ENCODE measurements around the gene ANO6.
"Not testable (repeated sequence)": the region's sequence is repeated elsewhere in the genome, so short reads cannot be mapped to it uniquely, and the experiment has no call there.

The ANO6 gene

GRCh38 chr12:45215419-45216229 lies at the start of gene ANO6:
ANO6 (plus strand) TSS chr12:45216095; CDS start chr12:45216322, 227 bp downstream.
- no peaks in the 10 kb centered on the region for H3K9me3 ChIP-seq (ENCODE audit: insufficient read depth, low read length)
- peak within 1 kb of the TSS; percentile 89 for H3K4me3 ChIP-seq (ENCODE audit: insufficient read length, low read depth)
- no peaks in the 10 kb centered on the region for H3K4me1 ChIP-seq (ENCODE audit: insufficient read depth, insufficient read length)
- DNase-seq (ENCODE audit: low read depth, low spot score): peak; percentile 82
- peaks cover 10% of the 10 kb centered on the region for H3K36me3 ChIP-seq (ENCODE audit: insufficient read depth, insufficient read length, low read length)
- TF ChIP-seq SUZ12 (IDR thresholded peaks at IDR 0.05; ENCODE audit: extremely low read depth, insufficient read depth, insufficient read length) (no peak), YY1 (IDR thresholded peaks at IDR 0.05; ENCODE audit: insufficient read depth, insufficient read length) (no peak), ZNF274 (IDR thresholded peaks at IDR 0.05; ENCODE audit: low read depth, low read length) (no peak)
- peak within 1 kb of the TSS; percentile 92 for H3K9ac ChIP-seq (ENCODE audit: insufficient read length, low read depth)
- H3K27me3 ChIP-seq (ENCODE audit: insufficient read depth, insufficient read length): no peaks in the 10 kb centered on the region

- TF ChIP-seq SUZ12 (IDR thresholded peaks at IDR 0.05; ENCODE audit: extremely low read depth, insufficient read depth, insufficient read length) (no peak), YY1 (IDR thresholded peaks at IDR 0.05; ENCODE audit: insufficient read depth, insufficient read length) (no peak), ZNF274 (IDR thresholded peaks at IDR 0.05; ENCODE audit: low read depth, low read length) (no peak)
- no peaks in the 10 kb centered on the region for H3K27me3 ChIP-seq (ENCODE audit: insufficient read depth, insufficient read length)
- H3K9me3 ChIP-seq (ENCODE audit: insufficient read depth, low read length): no peaks in the 10 kb centered on the region
- DNase-seq (ENCODE audit: low read depth, low spot score): no peak
- H3K9ac ChIP-seq (ENCODE audit: insufficient read length, low read depth): no peak overlapping the region
- H3K4me3 ChIP-seq (ENCODE audit: insufficient read length, low read depth): no peak overlapping the region
- no peaks in the 10 kb centered on the region for H3K4me1 ChIP-seq (ENCODE audit: insufficient read depth, insufficient read length)
- no peaks in the 10 kb centered on the region for H3K36me3 ChIP-seq (ENCODE audit: insufficient read depth, insufficient read length, low read length)
Observed at GRCh38 chr12:45168976-45169375, 46.9 kb upstream of the ANO6 start.

- Histone ChIP-seq H3K27me3 (ENCODE audit: insufficient read depth, insufficient read length) (no peaks in the 10 kb centered on the region), H3K9me3 (ENCODE audit: insufficient read depth, low read length) (peaks cover 7% of the 10 kb centered on the region), H3K4me1 (ENCODE audit: insufficient read depth, insufficient read length) (no peaks in the 10 kb centered on the region), H3K9ac (ENCODE audit: insufficient read length, low read depth) (no peak overlapping the region), H3K36me3 (ENCODE audit: insufficient read depth, insufficient read length, low read length) (peaks cover 9% of the 10 kb centered on the region), H3K4me3 (ENCODE audit: insufficient read length, low read depth) (no peak overlapping the region)
- TF ChIP-seq ZNF274 (IDR thresholded peaks at IDR 0.05; ENCODE audit: low read depth, low read length) (no peak), YY1 (IDR thresholded peaks at IDR 0.05; ENCODE audit: insufficient read depth, insufficient read length) (no peak), SUZ12 (IDR thresholded peaks at IDR 0.05; ENCODE audit: extremely low read depth, insufficient read depth, insufficient read length) (no peak)
- peak; percentile 81 for DNase-seq (ENCODE audit: low read depth, low spot score)
Observed at GRCh38 chr12:45170456-45171042, 45.3 kb upstream of the ANO6 start.

GRCh38 chr12:45173293-45173692 lies 42.6 kb upstream of the ANO6 start:
- H3K4me1 ChIP-seq (ENCODE audit: insufficient read depth, insufficient read length); DNase-seq (ENCODE audit: low read depth, low spot score); H3K9ac ChIP-seq (ENCODE audit: insufficient read length, low read depth); H3K27me3 ChIP-seq (ENCODE audit: insufficient read depth, insufficient read length); H3K4me3 ChIP-seq (ENCODE audit: insufficient read length, low read depth): not testable (repeated sequence)
- Histone ChIP-seq H3K9me3 (ENCODE audit: insufficient read depth, low read length) (peaks cover 34% of the 10 kb centered on the region), H3K36me3 (ENCODE audit: insufficient read depth, insufficient read length, low read length) (peaks cover 15% of the 10 kb centered on the region)

GRCh38 chr12:45174595-45174994 lies 41.3 kb upstream of the ANO6 start:
- TF ChIP-seq YY1 (IDR thresholded peaks at IDR 0.05; ENCODE audit: insufficient read depth, insufficient read length) (no peak), ZNF274 (IDR thresholded peaks at IDR 0.05; ENCODE audit: low read depth, low read length) (no peak), SUZ12 (IDR thresholded peaks at IDR 0.05; ENCODE audit: extremely low read depth, insufficient read depth, insufficient read length) (no peak)
- Histone ChIP-seq H3K9me3 (ENCODE audit: insufficient read depth, low read length) (peaks cover 46% of the 10 kb centered on the region), H3K9ac (ENCODE audit: insufficient read length, low read depth) (no peak overlapping the region), H3K4me3 (ENCODE audit: insufficient read length, low read depth) (no peak overlapping the region), H3K27me3 (ENCODE audit: insufficient read depth, insufficient read length) (no peaks in the 10 kb centered on the region), H3K4me1 (ENCODE audit: insufficient read depth, insufficient read length) (no peaks in the 10 kb centered on the region), H3K36me3 (ENCODE audit: insufficient read depth, insufficient read length, low read length) (peaks cover 15% of the 10 kb centered on the region)
- no peak for DNase-seq (ENCODE audit: low read depth, low spot score)

- Histone ChIP-seq H3K9ac (ENCODE audit: insufficient read length, low read depth) (no peak overlapping the region), H3K4me1 (ENCODE audit: insufficient read depth, insufficient read length) (no peaks in the 10 kb centered on the region), H3K36me3 (ENCODE audit: insufficient read depth, insufficient read length, low read length) (peaks cover 15% of the 10 kb centered on the region), H3K27me3 (ENCODE audit: insufficient read depth, insufficient read length) (no peaks in the 10 kb centered on the region), H3K4me3 (ENCODE audit: insufficient read length, low read depth) (no peak overlapping the region), H3K9me3 (ENCODE audit: insufficient read depth, low read length) (peaks cover 53% of the 10 kb centered on the region)
- TF ChIP-seq ZNF274 (IDR thresholded peaks at IDR 0.05; ENCODE audit: low read depth, low read length) (no peak), SUZ12 (IDR thresholded peaks at IDR 0.05; ENCODE audit: extremely low read depth, insufficient read depth, insufficient read length) (no peak), YY1 (IDR thresholded peaks at IDR 0.05; ENCODE audit: insufficient read depth, insufficient read length) (no peak)
- no peak for DNase-seq (ENCODE audit: low read depth, low spot score)
Observed at GRCh38 chr12:45178771-45179170, 37.1 kb upstream of the ANO6 start.

GRCh38 chr12:45182511-45182910 lies 33.4 kb upstream of the ANO6 start:
- TF ChIP-seq ZNF274 (IDR thresholded peaks at IDR 0.05; ENCODE audit: low read depth, low read length) (no peak), SUZ12 (IDR thresholded peaks at IDR 0.05; ENCODE audit: extremely low read depth, insufficient read depth, insufficient read length) (no peak), YY1 (IDR thresholded peaks at IDR 0.05; ENCODE audit: insufficient read depth, insufficient read length) (no peak)
- no peak for DNase-seq (ENCODE audit: low read depth, low spot score)
- H3K27me3 ChIP-seq (ENCODE audit: insufficient read depth, insufficient read length): no peaks in the 10 kb centered on the region

More at GRCh38 chr12:45182511-45182910, 33.4 kb upstream of the ANO6 start:
- peaks cover 27% of the 10 kb centered on the region for H3K9me3 ChIP-seq (ENCODE audit: insufficient read depth, low read length)
- peaks cover 8% of the 10 kb centered on the region for H3K36me3 ChIP-seq (ENCODE audit: insufficient read depth, insufficient read length, low read length)
- H3K4me1 ChIP-seq (ENCODE audit: insufficient read depth, insufficient read length): no peaks in the 10 kb centered on the region
- H3K9ac ChIP-seq (ENCODE audit: insufficient read length, low read depth): no peak overlapping the region
- no peak overlapping the region for H3K4me3 ChIP-seq (ENCODE audit: insufficient read length, low read depth)
